NCI-H1930 (cell line): ENCODE data around the gene SLC6A19.
"Not testable (repeated sequence)": the region's sequence is repeated elsewhere in the genome, so short reads cannot be mapped to it uniquely, and the experiment has no call there.

ENCODE experiments used
- DNase-seq, 2 experiments: peaks; one replicate each; lab custom pipeline; 2025; lab: John Stamatoyannopoulos, UW

Gene SLC6A19

GRCh38 chr5:1265461-1266455, 64.4 kb downstream of the SLC6A19 start:
- no peak for DNase-seq

- DNase-seq: no peak
Observed at GRCh38 chr5:1266791-1267190, 65.4 kb downstream of the SLC6A19 start.

DNA sequence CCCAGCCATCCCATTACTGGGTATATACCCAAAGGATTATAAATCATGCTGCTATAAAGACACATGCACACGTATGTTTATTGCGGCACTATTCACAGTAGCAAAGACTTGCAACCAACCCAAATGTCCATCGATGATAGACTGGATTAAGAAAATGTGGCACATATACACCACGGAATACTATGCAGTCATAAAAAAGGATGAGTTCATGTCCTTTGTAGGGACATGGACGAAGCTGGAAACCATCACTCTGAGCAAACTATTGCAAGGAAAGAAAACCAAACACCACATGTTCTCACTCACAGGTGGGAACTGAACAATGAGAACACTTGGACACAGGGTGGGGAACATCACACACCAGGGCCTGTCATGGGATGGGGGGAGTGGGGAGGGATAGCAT, 66.1 kb downstream of the SLC6A19 start:
- DNase-seq: not testable (repeated sequence)

GRCh38 chr5:1268056-1268455, 66.7 kb downstream of the SLC6A19 start:
- DNase-seq: no peak

- no peak for DNase-seq
Observed at GRCh38 chr5:1268666-1269065, 67.3 kb downstream of the SLC6A19 start.

- DNase-seq: no peak
Observed at GRCh38 chr5:1270426-1270825, 69.0 kb downstream of the SLC6A19 start.

DNA sequence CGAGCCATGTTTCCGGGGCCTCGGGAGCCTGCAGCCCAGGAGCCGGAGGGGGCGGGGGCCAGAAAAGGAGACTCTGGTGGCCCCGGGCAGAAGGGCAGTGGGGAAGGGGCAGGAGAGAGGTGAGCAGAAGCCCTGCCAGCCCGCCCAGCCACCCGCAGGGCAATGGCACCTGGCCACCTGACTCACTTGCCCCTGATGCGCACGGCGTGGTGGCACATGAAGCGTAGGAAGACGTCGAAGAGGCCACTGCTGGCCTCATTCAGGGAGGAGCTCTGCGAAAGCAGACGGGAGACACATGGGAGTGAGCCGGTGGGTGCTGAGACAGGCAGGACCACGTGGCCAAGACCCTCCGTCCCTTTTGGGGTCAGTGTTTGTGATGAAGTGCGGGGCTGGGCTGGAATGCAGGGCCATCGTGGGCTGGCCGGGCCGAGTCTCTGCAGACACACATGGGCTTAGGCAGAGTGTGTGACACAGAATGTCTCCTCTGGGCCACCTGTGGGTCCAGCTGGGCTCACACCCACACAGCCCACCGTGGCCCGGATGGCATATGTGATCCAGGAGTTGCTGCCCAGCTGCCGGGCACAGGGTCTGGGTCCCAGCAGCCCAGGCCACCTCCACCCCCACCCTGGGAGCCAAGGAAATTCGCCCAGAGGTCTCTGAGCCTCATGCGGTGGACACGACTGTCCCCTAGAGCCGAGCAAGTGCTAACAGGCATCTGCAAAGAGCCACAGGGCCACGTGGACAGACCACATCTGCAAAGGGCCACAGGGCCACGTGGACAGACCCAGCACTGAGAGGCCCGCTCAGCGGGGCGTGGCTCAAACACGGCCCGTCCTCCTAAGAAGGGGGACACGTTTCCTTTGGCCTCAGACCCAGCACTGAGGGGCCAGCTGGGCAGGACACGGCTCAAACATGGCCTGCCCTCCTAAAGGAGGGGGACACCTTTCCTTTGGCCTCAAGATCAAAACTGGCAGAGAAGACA, 69.8 kb downstream of the SLC6A19 start:
- DNase-seq: no peak

DNA sequence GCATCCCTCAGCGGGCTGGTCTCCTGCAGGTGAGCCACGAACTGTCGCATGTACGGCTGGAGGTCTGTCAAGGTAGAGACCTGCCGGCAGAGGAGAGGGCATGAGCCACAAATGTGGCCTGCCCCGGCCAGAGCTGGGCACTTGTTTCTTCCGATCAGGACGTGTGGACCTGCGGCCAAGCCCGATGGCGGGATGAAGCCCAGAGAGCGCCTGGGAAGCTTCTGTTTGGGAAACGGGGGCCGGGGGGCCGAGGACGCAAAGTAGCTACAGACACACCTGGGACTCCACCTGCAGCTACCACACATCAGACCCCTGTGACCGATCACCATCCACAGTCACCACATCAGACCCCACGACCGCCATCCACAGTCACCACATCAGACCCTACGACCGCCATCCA, 70.8 kb downstream of the SLC6A19 start:
- no peak for DNase-seq

GRCh38 chr5:1273745-1274144, 72.3 kb downstream of the SLC6A19 start:
- DNase-seq: no peak

DNA sequence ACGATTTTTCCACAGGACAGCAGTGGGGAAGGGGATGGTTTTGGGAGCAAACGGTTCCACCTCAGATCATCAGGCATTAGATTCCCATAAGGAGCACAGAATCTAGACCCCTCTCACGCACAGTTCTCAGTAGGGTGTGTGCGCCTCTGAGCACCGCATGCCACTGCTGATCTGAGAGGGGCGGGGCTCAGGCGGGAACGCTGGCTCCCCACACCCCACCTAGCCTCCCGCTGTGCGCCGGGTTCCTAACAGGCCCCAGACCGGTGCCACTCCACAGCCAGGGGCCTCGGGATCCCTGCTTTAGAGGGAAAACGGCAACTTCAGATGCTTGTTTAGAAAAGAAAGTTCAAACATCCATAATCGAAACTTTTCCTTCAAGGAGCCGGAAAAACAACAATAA, 73.1 kb downstream of the SLC6A19 start:
- DNase-seq: no peak
